WTC11 (cell line): ENCODE results near the gene UGDH. TPM values are rescaled to one million over a fixed set of nuclear protein-coding genes. Genes with fewer than 3 reads are reported as not detected.
A peak's percentile ranks its signal among the peaks of the same experiment; 100 is the strongest.

Source experiments
- ATAC-seq: fragments of 200-7000 bp; cut with Tn5 transposase; 2 replicates; pipeline ENCODE4 v1.10.0; 2021; ENCODE audit warnings: mild to moderate bottlenecking, moderate library complexity
- CTCF ChIA-PET: fragments of 300-600 bp; sonication (Branson Sonifier 250); formaldehyde crosslinking; loops from one replicate; lab custom pipeline; 2021; ENCODE audit warnings: antibody characterized with exemption; lab: Charles Lee
- POLR2A ChIA-PET: fragments of 350-600 bp; sonication (Branson Sonifier 250); formaldehyde crosslinking; loops from one replicate; lab custom pipeline; 2021; ENCODE audit warnings: antibody characterized with exemption; lab: Charles Lee
- DNase-seq: peaks from one replicate; pipeline ENCODE4 v3.0.0; 2021; ENCODE audit warnings: low spot score
- H3K27ac Mint-ChIP-seq: 2 replicates; pipeline ENCODE4 v1.8.0; 2021; ENCODE audit warnings: mixed read lengths
- H3K27me3 Mint-ChIP-seq: 2 replicates; pipeline ENCODE4 v1.8.0; 2021; ENCODE audit warnings: low read depth, mild to moderate bottlenecking, moderate library complexity, mixed read lengths
- H3K36me3 Mint-ChIP-seq: 2 replicates; pipeline ENCODE4 v1.8.0; 2021; ENCODE audit warnings: mixed read lengths
- H3K4me1 Mint-ChIP-seq: 2 replicates; pipeline ENCODE4 v1.8.0; 2022; ENCODE audit warnings: mixed read lengths
- H3K4me3 Mint-ChIP-seq: 2 replicates; pipeline ENCODE4 v1.8.0; 2021; ENCODE audit warnings: mild to moderate bottlenecking, moderate library complexity, mixed read lengths
- H3K9me3 Mint-ChIP-seq: 2 replicates; pipeline ENCODE4 v1.8.0; 2021; ENCODE audit warnings: mixed read lengths
- ATF1 ChIP-seq: sonication (generic); formaldehyde crosslinking; IDR thresholded peaks from 2 replicates; pipeline ENCODE4 v1.8.1; 2023; ENCODE audit warnings: mild to moderate bottlenecking, moderate library complexity, missing genetic modification reagents
- FOXP1 ChIP-seq: sonication (generic); formaldehyde crosslinking; IDR thresholded peaks from 2 replicates; pipeline ENCODE4 v1.8.0; 2022; ENCODE audit warnings: missing genetic modification reagents, mild to moderate bottlenecking, moderate library complexity, borderline replicate concordance
- GABPB1 ChIP-seq: sonication (generic); formaldehyde crosslinking; IDR thresholded peaks from 2 replicates; pipeline ENCODE4 v1.8.1; 2023; ENCODE audit warnings: mild to moderate bottlenecking, missing genetic modification reagents
- GRHL2 ChIP-seq: fragments of 250-450 bp; sonication (Bioruptor Pico); IDR thresholded peaks from 2 replicates; pipeline ENCODE4 v1.8.0; 2022; ENCODE audit warnings: mild to moderate bottlenecking, moderate library complexity; ENCODE audit not compliant: insufficient replicate concordance, severe bottlenecking
- HMGA2 ChIP-seq: fragments of 250-450 bp; sonication (Bioruptor Pico); IDR thresholded peaks from 2 replicates; pipeline ENCODE4 v1.4.0; 2021; ENCODE audit warnings: mild to moderate bottlenecking, moderate library complexity
- JUN ChIP-seq: sonication (generic); formaldehyde crosslinking; IDR thresholded peaks from 2 replicates; pipeline ENCODE4 v1.8.0; 2023; ENCODE audit warnings: mild to moderate bottlenecking, missing genetic modification reagents
- MXD4 ChIP-seq: fragments of 250-450 bp; sonication (Bioruptor Pico); IDR thresholded peaks from 2 replicates; pipeline ENCODE4 v1.8.0; 2021; ENCODE audit warnings: mild to moderate bottlenecking, moderate library complexity, borderline replicate concordance
- NFATC4 ChIP-seq: fragments of 250-450 bp; sonication (Bioruptor Pico); IDR thresholded peaks from 2 replicates; pipeline ENCODE4 v1.9.0; 2021; ENCODE audit warnings: mild to moderate bottlenecking
- SMAD3 ChIP-seq: sonication (generic); formaldehyde crosslinking; IDR thresholded peaks from 2 replicates; pipeline ENCODE4 v1.8.0; 2022; ENCODE audit warnings: missing genetic modification reagents, mild to moderate bottlenecking, borderline replicate concordance
- SP1 ChIP-seq: sonication (generic); formaldehyde crosslinking; conservative IDR thresholded peaks from 2 replicates; pipeline ENCODE4 v1.8.1; 2022; ENCODE audit warnings: missing genetic modification reagents
- ZNF121 ChIP-seq: sonication (generic); formaldehyde crosslinking; IDR thresholded peaks from 2 replicates; pipeline ENCODE4 v1.8.0; 2023; ENCODE audit warnings: missing genetic modification reagents
- ZNF232 ChIP-seq: sonication (generic); formaldehyde crosslinking; IDR thresholded peaks from 2 replicates; pipeline ENCODE4 v1.8.0; 2022; ENCODE audit warnings: mild to moderate bottlenecking, missing genetic modification reagents
- ZNF317 ChIP-seq: sonication (generic); formaldehyde crosslinking; IDR thresholded peaks from 2 replicates; pipeline ENCODE4 v1.8.1; 2023; ENCODE audit warnings: low read depth, mild to moderate bottlenecking, moderate library complexity, missing genetic modification reagents, borderline replicate concordance
- total RNA-seq: library from RNA; stranded (reverse); gene quantifications from 3 replicates; pipeline ENCODE4 v1.2.3, GENCODE V29; 2021
- TF ChIP-seq, protein P1 (sequence below): fragments of 250-450 bp; sonication (Bioruptor Pico); IDR thresholded peaks from 2 replicates; pipeline ENCODE4 v1.8.0; 2021; ENCODE audit warnings: mild to moderate bottlenecking
- TF ChIP-seq, protein P2 (sequence below): sonication (generic); formaldehyde crosslinking; conservative IDR thresholded peaks from 2 replicates; pipeline ENCODE4 v1.8.1; 2022; ENCODE audit warnings: mild to moderate bottlenecking, missing genetic modification reagents
- TF ChIP-seq, protein P3 (sequence below): fragments of 200-600 bp; IDR thresholded peaks from 2 replicates; pipeline ENCODE4 v1.8.0; 2022; ENCODE audit warnings: antibody characterized with exemption
- TF ChIP-seq, protein P4 (sequence below): sonication (generic); formaldehyde crosslinking; IDR thresholded peaks from 2 replicates; pipeline ENCODE4 v1.8.1; 2022; ENCODE audit warnings: mild to moderate bottlenecking, moderate library complexity, missing genetic modification reagents
- TF ChIP-seq, protein P5 (sequence below): fragments of 250-450 bp; sonication (Bioruptor Pico); IDR thresholded peaks from 2 replicates; pipeline ENCODE4 v1.9.0; 2021; ENCODE audit warnings: moderate library complexity, mild to moderate bottlenecking, inconsistent platforms, borderline replicate concordance
- TF ChIP-seq, protein P6 (sequence below): sonication (generic); formaldehyde crosslinking; IDR thresholded peaks from 2 replicates; pipeline ENCODE4 v1.8.1; 2022; ENCODE audit warnings: missing genetic modification reagents, borderline replicate concordance
- TF ChIP-seq, protein P7 (sequence below): sonication (generic); formaldehyde crosslinking; IDR thresholded peaks from 2 replicates; pipeline ENCODE4 v1.8.0; 2022; ENCODE audit warnings: mild to moderate bottlenecking, missing genetic modification reagents
- TF ChIP-seq, protein P8 (sequence below): fragments of 250-450 bp; sonication (Bioruptor Pico); IDR thresholded peaks from 2 replicates; pipeline ENCODE4 v2.1.2; 2022; ENCODE audit warnings: mild to moderate bottlenecking, moderate library complexity
- TF ChIP-seq, protein P9 (sequence below): sonication (generic); formaldehyde crosslinking; IDR thresholded peaks from 2 replicates; pipeline ENCODE4 v1.8.0; 2022; ENCODE audit warnings: mild to moderate bottlenecking, missing genetic modification reagents

Gene UGDH
- total RNA-seq, 1 experiment from 2014 or later: 97.5 TPM

DNA sequence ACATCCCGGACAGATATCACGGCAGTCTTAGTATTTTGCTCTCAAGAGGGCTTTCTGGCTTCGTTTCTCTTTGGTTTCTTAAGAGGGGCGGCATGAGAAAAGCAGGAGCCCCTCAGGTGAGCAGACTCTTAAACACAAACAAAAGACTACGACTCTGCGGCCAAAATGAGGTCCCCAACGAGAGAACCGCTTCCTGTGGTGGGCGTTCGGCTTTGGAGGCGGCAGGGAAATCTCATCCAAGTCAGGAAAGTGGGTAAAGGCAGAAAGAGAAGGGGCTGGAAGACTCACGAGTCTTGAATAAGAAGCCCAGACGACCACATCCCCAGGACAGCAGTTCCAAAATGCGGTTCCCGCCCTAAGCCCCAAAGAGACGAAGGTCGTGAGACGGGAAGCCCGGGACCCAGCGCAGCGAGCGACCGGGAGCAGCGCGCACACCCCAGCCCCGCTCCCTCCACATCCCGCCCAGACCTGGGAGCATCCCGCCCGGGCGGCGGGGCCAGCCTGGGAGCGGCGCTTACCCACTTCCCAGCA, 409 bp downstream of the UGDH start:
- ATAC-seq (peak; percentile 57), DNase-seq (no peak)
- Mint-ChIP-seq H3K4me3 (peak overlapping the region; percentile 99), H3K27ac (peak overlapping the region; percentile 96), H3K9me3 (peaks cover 19% of the 10 kb centered on the region), H3K27me3 (peaks cover 9% of the 10 kb centered on the region), H3K4me1 (peaks cover 22% of the 10 kb centered on the region), H3K36me3 (peaks cover 34% of the 10 kb centered on the region)
- ChIA-PET POLR2A (interaction anchor here (0.6 to 1.3 kb wide), 10 partner anchors 16 to 1224 kb away, joined by 3 to 43 read pairs (median 4); partner anchors contain the start of genes LIAS, RPL9, SMIM14 and UBE2K), CTCF (interaction anchor here (0.7 to 2.0 kb wide), 6 partner anchors 16 to 330 kb away, joined by 3 to 11 read pairs (median 4); partner anchors contain the start of genes SMIM14 and UBE2K)
- TF ChIP-seq GRHL2 (no peak), SMAD3 (CRISPR knock-in tag) (no peak), JUN (CRISPR knock-in tag) (no peak), ATF1 (CRISPR knock-in tag) (no peak), NFATC4 (CRISPR knock-in tag) (no peak), ZNF121 (no peak), FOXP1 (CRISPR knock-in tag) (0 out of 2 replicates have a peak, but pooled peaks have one; percentile 3), ZNF232 (no peak), MXD4 (CRISPR knock-in tag) (no peak), GABPB1 (CRISPR knock-in tag) (no peak), HMGA2 (CRISPR knock-in tag) (no peak), ZNF317 (0 out of 2 replicates have a peak, but pooled peaks have one; percentile 42), SP1 (CRISPR knock-in tag) (no peak)
- TF ChIP-seq, protein P1, sequence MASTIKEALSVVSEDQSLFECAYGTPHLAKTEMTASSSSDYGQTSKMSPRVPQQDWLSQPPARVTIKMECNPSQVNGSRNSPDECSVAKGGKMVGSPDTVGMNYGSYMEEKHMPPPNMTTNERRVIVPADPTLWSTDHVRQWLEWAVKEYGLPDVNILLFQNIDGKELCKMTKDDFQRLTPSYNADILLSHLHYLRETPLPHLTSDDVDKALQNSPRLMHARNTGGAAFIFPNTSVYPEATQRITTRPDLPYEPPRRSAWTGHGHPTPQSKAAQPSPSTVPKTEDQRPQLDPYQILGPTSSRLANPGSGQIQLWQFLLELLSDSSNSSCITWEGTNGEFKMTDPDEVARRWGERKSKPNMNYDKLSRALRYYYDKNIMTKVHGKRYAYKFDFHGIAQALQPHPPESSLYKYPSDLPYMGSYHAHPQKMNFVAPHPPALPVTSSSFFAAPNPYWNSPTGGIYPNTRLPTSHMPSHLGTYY (CRISPR knock-in tag): no peak
- TF ChIP-seq, protein P2, sequence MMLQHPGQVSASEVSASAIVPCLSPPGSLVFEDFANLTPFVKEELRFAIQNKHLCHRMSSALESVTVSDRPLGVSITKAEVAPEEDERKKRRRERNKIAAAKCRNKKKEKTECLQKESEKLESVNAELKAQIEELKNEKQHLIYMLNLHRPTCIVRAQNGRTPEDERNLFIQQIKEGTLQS: no peak
- TF ChIP-seq, protein P3, sequence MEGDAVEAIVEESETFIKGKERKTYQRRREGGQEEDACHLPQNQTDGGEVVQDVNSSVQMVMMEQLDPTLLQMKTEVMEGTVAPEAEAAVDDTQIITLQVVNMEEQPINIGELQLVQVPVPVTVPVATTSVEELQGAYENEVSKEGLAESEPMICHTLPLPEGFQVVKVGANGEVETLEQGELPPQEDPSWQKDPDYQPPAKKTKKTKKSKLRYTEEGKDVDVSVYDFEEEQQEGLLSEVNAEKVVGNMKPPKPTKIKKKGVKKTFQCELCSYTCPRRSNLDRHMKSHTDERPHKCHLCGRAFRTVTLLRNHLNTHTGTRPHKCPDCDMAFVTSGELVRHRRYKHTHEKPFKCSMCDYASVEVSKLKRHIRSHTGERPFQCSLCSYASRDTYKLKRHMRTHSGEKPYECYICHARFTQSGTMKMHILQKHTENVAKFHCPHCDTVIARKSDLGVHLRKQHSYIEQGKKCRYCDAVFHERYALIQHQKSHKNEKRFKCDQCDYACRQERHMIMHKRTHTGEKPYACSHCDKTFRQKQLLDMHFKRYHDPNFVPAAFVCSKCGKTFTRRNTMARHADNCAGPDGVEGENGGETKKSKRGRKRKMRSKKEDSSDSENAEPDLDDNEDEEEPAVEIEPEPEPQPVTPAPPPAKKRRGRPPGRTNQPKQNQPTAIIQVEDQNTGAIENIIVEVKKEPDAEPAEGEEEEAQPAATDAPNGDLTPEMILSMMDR: no peak
- TF ChIP-seq, protein P4, sequence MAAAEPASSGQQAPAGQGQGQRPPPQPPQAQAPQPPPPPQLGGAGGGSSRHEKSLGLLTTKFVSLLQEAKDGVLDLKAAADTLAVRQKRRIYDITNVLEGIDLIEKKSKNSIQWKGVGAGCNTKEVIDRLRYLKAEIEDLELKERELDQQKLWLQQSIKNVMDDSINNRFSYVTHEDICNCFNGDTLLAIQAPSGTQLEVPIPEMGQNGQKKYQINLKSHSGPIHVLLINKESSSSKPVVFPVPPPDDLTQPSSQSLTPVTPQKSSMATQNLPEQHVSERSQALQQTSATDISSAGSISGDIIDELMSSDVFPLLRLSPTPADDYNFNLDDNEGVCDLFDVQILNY (CRISPR knock-in tag): no peak
- TF ChIP-seq, protein P5, sequence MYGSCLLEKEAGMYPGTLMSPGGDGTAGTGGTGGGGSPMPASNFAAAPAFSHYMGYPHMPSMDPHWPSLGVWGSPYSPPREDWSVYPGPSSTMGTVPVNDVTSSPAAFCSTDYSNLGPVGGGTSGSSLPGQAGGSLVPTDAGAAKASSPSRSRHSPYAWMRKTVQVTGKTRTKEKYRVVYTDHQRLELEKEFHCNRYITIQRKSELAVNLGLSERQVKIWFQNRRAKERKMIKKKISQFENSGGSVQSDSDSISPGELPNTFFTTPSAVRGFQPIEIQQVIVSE (CRISPR knock-in tag): no peak
- TF ChIP-seq, protein P6, sequence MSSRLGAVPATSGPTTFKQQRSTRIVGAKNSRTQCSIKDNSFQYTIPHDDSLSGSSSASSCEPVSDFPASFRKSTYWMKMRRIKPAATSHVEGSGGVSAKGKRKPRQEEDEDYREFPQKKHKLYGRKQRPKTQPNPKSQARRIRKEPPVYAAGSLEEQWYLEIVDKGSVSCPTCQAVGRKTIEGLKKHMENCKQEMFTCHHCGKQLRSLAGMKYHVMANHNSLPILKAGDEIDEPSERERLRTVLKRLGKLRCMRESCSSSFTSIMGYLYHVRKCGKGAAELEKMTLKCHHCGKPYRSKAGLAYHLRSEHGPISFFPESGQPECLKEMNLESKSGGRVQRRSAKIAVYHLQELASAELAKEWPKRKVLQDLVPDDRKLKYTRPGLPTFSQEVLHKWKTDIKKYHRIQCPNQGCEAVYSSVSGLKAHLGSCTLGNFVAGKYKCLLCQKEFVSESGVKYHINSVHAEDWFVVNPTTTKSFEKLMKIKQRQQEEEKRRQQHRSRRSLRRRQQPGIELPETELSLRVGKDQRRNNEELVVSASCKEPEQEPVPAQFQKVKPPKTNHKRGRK (CRISPR knock-in tag): no peak
- TF ChIP-seq, protein P7, sequence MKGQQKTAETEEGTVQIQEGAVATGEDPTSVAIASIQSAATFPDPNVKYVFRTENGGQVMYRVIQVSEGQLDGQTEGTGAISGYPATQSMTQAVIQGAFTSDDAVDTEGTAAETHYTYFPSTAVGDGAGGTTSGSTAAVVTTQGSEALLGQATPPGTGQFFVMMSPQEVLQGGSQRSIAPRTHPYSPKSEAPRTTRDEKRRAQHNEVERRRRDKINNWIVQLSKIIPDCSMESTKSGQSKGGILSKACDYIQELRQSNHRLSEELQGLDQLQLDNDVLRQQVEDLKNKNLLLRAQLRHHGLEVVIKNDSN: no peak
- TF ChIP-seq, protein P8, sequence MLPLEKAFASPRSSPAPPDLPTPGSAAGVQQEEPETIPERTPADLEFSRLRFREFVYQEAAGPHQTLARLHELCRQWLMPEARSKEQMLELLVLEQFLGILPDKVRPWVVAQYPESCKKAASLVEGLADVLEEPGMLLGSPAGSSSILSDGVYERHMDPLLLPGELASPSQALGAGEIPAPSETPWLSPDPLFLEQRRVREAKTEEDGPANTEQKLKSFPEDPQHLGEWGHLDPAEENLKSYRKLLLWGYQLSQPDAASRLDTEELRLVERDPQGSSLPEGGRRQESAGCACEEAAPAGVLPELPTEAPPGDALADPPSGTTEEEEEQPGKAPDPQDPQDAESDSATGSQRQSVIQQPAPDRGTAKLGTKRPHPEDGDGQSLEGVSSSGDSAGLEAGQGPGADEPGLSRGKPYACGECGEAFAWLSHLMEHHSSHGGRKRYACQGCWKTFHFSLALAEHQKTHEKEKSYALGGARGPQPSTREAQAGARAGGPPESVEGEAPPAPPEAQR (CRISPR knock-in tag): no peak
- TF ChIP-seq, protein P9, sequence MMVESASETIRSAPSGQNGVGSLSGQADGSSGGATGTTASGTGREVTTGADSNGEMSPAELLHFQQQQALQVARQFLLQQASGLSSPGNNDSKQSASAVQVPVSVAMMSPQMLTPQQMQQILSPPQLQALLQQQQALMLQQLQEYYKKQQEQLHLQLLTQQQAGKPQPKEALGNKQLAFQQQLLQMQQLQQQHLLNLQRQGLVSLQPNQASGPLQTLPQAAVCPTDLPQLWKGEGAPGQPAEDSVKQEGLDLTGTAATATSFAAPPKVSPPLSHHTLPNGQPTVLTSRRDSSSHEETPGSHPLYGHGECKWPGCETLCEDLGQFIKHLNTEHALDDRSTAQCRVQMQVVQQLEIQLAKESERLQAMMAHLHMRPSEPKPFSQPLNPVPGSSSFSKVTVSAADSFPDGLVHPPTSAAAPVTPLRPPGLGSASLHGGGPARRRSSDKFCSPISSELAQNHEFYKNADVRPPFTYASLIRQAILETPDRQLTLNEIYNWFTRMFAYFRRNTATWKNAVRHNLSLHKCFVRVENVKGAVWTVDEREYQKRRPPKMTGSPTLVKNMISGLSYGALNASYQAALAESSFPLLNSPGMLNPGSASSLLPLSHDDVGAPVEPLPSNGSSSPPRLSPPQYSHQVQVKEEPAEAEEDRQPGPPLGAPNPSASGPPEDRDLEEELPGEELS (CRISPR knock-in tag): peak; percentile 63; the same call in 1 of the 2 replicates
